GM19025 (cell line): ENCODE measurements around the gene CEP20.
"Not testable (repeated sequence)": the region's sequence is repeated elsewhere in the genome, so short reads cannot be mapped to it uniquely, and the experiment has no call there.

Source experiments
- ATAC-seq: cut with Tn5 transposase; IDR thresholded peaks from one replicate; pipeline ENCODE4 v1.9.1; 2021; ENCODE audit warnings: mild to moderate bottlenecking, low read depth, moderate library complexity; ENCODE audit not compliant: unreplicated experiment

The CEP20 gene

GRCh38 chr16:15888072-15888976, at the start of gene CEP20:
Gene CEP20, minus strand, starts transcription at chr16:15888603. Its CDS starts 18 bp downstream, at chr16:15888585.
- ATAC-seq = peak; percentile 97

GRCh38 chr16:15936809-15937208, 48.4 kb upstream of the CEP20 start:
- not testable (repeated sequence) for ATAC-seq

- ATAC-seq = no peak
Observed at GRCh38 chr16:15934991-15935390, 46.6 kb upstream of the CEP20 start.

- no peak for ATAC-seq
Observed at GRCh38 chr16:15933781-15934180, 45.4 kb upstream of the CEP20 start.

- ATAC-seq = no peak
Observed at GRCh38 chr16:15932939-15933338, 44.5 kb upstream of the CEP20 start.

GRCh38 chr16:15928261-15929104, 40.1 kb upstream of the CEP20 start:
- no peak for ATAC-seq

- ATAC-seq = no peak
Observed at GRCh38 chr16:15925631-15926030, 37.2 kb upstream of the CEP20 start.

GRCh38 chr16:15924996-15925395, 36.6 kb upstream of the CEP20 start:
- no peak for ATAC-seq

GRCh38 chr16:15919331-15919730, 30.9 kb upstream of the CEP20 start:
- no peak for ATAC-seq

- ATAC-seq = not testable (repeated sequence)
Observed at GRCh38 chr16:15918314-15918713, 29.9 kb upstream of the CEP20 start.

- no peak for ATAC-seq
Observed at GRCh38 chr16:15916323-15916722, 27.9 kb upstream of the CEP20 start.

GRCh38 chr16:15915555-15916081, 27.2 kb upstream of the CEP20 start:
- ATAC-seq = no peak

- ATAC-seq = no peak
Observed at GRCh38 chr16:15913046-15913698, 24.8 kb upstream of the CEP20 start.

- ATAC-seq = no peak
Observed at GRCh38 chr16:15911198-15911597, 22.8 kb upstream of the CEP20 start.

- ATAC-seq = peak; percentile 99
Observed at GRCh38 chr16:15907863-15908478, 19.6 kb upstream of the CEP20 start.

- no peak for ATAC-seq
Observed at GRCh38 chr16:15906439-15906838, 18.0 kb upstream of the CEP20 start.

GRCh38 chr16:15903960-15904359, 15.6 kb upstream of the CEP20 start:
- ATAC-seq = no peak

- no peak for ATAC-seq
Observed at GRCh38 chr16:15900901-15901500, 12.6 kb upstream of the CEP20 start.

- ATAC-seq = no peak
Observed at GRCh38 chr16:15900357-15900756, 12.0 kb upstream of the CEP20 start.
